Testis (tissue), 2 donors: Measurements from ENCODE around the gene RPE65.

ENCODE experiments used
- POLR2A ChIP-seq: fragments of 450-650 bp; IDR thresholded peaks from one replicate; pipeline ENCODE4 v1.6.1; 2017; ENCODE audit warnings: antibody characterized with exemption, mild to moderate bottlenecking, moderate library complexity
- TF ChIP-seq, protein P1 (sequence below), 3 experiments: fragments of 450-650 bp in 2 of 3; fragments of 200-600 bp in 1 of 3; sonication (generic) in 1 of 3; IDR thresholded peaks; one replicate each; pipeline ENCODE4 v1.5.1; 2016 to 2019; ENCODE audit warnings: antibody characterized with exemption in 3 of 3, mild to moderate bottlenecking in 2 of 3, moderate library complexity in 1 of 3

DNA sequence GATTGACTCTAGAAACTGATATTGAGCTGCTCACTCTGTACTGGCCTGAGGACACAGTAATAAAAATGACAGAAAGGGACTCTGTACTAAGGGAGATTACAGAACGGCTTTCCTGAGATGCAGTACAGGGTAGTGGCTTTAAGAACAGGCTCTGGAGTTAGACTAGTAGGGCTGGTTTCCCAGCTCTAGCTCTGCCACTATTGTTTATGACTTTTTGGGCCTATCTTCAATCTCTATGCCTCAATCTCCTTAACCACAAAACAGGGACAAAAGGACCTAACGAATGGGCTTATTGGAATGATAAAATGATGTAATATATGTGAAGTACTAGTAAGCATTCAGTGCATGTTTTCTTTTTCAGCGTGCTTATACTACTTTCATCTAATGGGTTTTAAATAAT is 45.8 kb upstream of the RPE65 start:
- TF ChIP-seq, protein P1, sequence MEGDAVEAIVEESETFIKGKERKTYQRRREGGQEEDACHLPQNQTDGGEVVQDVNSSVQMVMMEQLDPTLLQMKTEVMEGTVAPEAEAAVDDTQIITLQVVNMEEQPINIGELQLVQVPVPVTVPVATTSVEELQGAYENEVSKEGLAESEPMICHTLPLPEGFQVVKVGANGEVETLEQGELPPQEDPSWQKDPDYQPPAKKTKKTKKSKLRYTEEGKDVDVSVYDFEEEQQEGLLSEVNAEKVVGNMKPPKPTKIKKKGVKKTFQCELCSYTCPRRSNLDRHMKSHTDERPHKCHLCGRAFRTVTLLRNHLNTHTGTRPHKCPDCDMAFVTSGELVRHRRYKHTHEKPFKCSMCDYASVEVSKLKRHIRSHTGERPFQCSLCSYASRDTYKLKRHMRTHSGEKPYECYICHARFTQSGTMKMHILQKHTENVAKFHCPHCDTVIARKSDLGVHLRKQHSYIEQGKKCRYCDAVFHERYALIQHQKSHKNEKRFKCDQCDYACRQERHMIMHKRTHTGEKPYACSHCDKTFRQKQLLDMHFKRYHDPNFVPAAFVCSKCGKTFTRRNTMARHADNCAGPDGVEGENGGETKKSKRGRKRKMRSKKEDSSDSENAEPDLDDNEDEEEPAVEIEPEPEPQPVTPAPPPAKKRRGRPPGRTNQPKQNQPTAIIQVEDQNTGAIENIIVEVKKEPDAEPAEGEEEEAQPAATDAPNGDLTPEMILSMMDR (IDR thresholded peaks at IDR 0.05): no peak
- TF ChIP-seq POLR2A: no peak
